HepG2 (cell line): Measurements from ENCODE around the gene PCP4L1. TPM values are rescaled to one million over a fixed set of nuclear protein-coding genes. Genes with fewer than 3 reads are reported as not detected.

Experiments used
- AHDC1 ChIP-seq: sonication (generic); formaldehyde crosslinking; IDR thresholded peaks from 2 replicates; pipeline ENCODE4 v1.5.1; 2020; ENCODE audit warnings: mild to moderate bottlenecking, missing genetic modification reagents, borderline replicate concordance
- BRCA1 ChIP-seq: sonication (generic); formaldehyde crosslinking; IDR thresholded peaks from 2 replicates; pipeline ENCODE4 v1.4.0; 2020; ENCODE audit warnings: missing genetic modification reagents
- IKZF1 ChIP-seq: fragments of 450-650 bp; IDR thresholded peaks from 2 replicates; pipeline ENCODE4 v1.7.1; 2016
- MLX ChIP-seq: IDR thresholded peaks from 2 replicates; pipeline ENCODE4 v1.6.1; 2016
- PBX2 ChIP-seq: IDR thresholded peaks from 2 replicates; pipeline ENCODE4 v1.6.1; 2016; ENCODE audit warnings: control low read depth
- REPIN1 ChIP-seq: sonication (generic); formaldehyde crosslinking; IDR thresholded peaks from 2 replicates; pipeline ENCODE4 v1.8.0; 2022; ENCODE audit warnings: missing genetic modification reagents, low read depth, mild to moderate bottlenecking, borderline replicate concordance
- TBP ChIP-seq: sonication (generic); formaldehyde crosslinking; IDR thresholded peaks from 2 replicates; pipeline ENCODE4 v1.5.0; 2020; ENCODE audit warnings: missing genetic modification reagents
- TRIM22 ChIP-seq: fragments of 450-650 bp; IDR thresholded peaks from 2 replicates; pipeline ENCODE4 v1.6.1; 2017
- ZBTB46 ChIP-seq: sonication (generic); formaldehyde crosslinking; IDR thresholded peaks from 2 replicates; pipeline ENCODE4 v1.4.0; 2020; ENCODE audit warnings: mild to moderate bottlenecking, missing genetic modification reagents, borderline replicate concordance
- ZFP36L1 ChIP-seq: sonication (generic); formaldehyde crosslinking; IDR thresholded peaks from 2 replicates; pipeline ENCODE4 v1.8.0; 2022; ENCODE audit warnings: mild to moderate bottlenecking, missing genetic modification reagents, moderate library complexity
- ZFP90 ChIP-seq: sonication (generic); formaldehyde crosslinking; IDR thresholded peaks from 2 replicates; pipeline ENCODE4 v1.8.0; 2022; ENCODE audit warnings: missing genetic modification reagents, mild to moderate bottlenecking, inconsistent platforms, borderline replicate concordance
- ZNF263 ChIP-seq: sonication (generic); formaldehyde crosslinking; IDR thresholded peaks from 2 replicates; pipeline ENCODE4 v1.4.0; 2020; ENCODE audit warnings: missing genetic modification reagents
- ZNF343 ChIP-seq: sonication (generic); formaldehyde crosslinking; IDR thresholded peaks from 2 replicates; pipeline ENCODE4 v1.4.0; 2020; ENCODE audit warnings: mild to moderate bottlenecking, missing genetic modification reagents
- ZNF44 ChIP-seq: sonication (generic); formaldehyde crosslinking; IDR thresholded peaks from 2 replicates; pipeline ENCODE4 v1.5.1; 2020; ENCODE audit warnings: mild to moderate bottlenecking, missing genetic modification reagents
- ZNF746 ChIP-seq: sonication (generic); formaldehyde crosslinking; IDR thresholded peaks from 2 replicates; pipeline ENCODE4 v1.8.0; 2022; ENCODE audit warnings: mild to moderate bottlenecking, missing genetic modification reagents
- ZNF768 ChIP-seq: sonication (generic); formaldehyde crosslinking; IDR thresholded peaks from 2 replicates; pipeline ENCODE4 v1.4.0; 2020; ENCODE audit warnings: missing genetic modification reagents
- ZNF782 ChIP-seq: sonication (generic); formaldehyde crosslinking; IDR thresholded peaks from 2 replicates; pipeline ENCODE4 v1.4.0; 2020; ENCODE audit warnings: missing genetic modification reagents, mild to moderate bottlenecking, borderline replicate concordance
- ZNF800 ChIP-seq: sonication (generic); formaldehyde crosslinking; IDR thresholded peaks from 2 replicates; pipeline ENCODE4 v1.4.0; 2020; ENCODE audit warnings: missing genetic modification reagents
- ZNF891 ChIP-seq: sonication (generic); formaldehyde crosslinking; IDR thresholded peaks from 2 replicates; pipeline ENCODE4 v1.5.0; 2020; ENCODE audit warnings: mild to moderate bottlenecking, missing genetic modification reagents
- polyA plus RNA-seq, 8 experiments: library from polyadenylated mRNA; depleted of rRNA in 3 of 8; stranded (reverse) in 7 of 8; unstranded in 1 of 8; fragments of >200 nt; fragmentation: Illumina TruSeq in 4 of 8; extraction: Trizol in 4 of 8; gene quantifications; 2 replicates each; pipeline versions ENCODE4 v1.2.1 to v1.2.3, GENCODE V29; 2011 to 2016; ENCODE audit warnings: low read depth in 4 of 8, missing spikeins in 1 of 8, mixed read lengths in 1 of 8; ENCODE audit not compliant: insufficient read depth in 1 of 8
- total RNA-seq, 5 experiments: library from RNA; depleted of rRNA; stranded (reverse); fragments of >200 nt; fragmentation: Illumina TruSeq; extraction: Trizol; gene quantifications; 2 replicates each; pipeline ENCODE4 v1.2.3, GENCODE V29; 2016; ENCODE audit warnings: low read depth in 1 of 5

Gene PCP4L1
- total and polyA plus RNA-seq, 2 of the 13 experiments (the other 11 are each of a cell fraction or from before 2014, with no cell fraction given), result 0.28 TPM; not detected in 1

GRCh38 chr1:161226759-161227158 lies 31.8 kb upstream of the PCP4L1 start (continued):
- TF ChIP-seq MLX (CRISPR knock-in tag), result no peak
- TF ChIP-seq ZNF263, result peak; percentile 16; the same call in 1 of the 2 replicates
- TF ChIP-seq ZFP90, result no peak
- TF ChIP-seq ZNF800 (CRISPR knock-in tag), result no peak
- 0 out of 2 replicates have a peak, but pooled peaks have one; percentile 32 for TF ChIP-seq AHDC1
- no peak for TF ChIP-seq PBX2
- no peak for TF ChIP-seq TBP (CRISPR knock-in tag)
- TF ChIP-seq BRCA1 (CRISPR knock-in tag), result no peak
- TF ChIP-seq TRIM22, result no peak
- no peak for TF ChIP-seq ZNF746 (CRISPR knock-in tag)
- TF ChIP-seq REPIN1, result no peak
- no peak for TF ChIP-seq ZNF44 (CRISPR knock-in tag)
- TF ChIP-seq ZNF891, result no peak
- no peak for TF ChIP-seq ZNF782 (CRISPR knock-in tag)
- TF ChIP-seq ZNF768 (CRISPR knock-in tag), result no peak
- 0 out of 2 replicates have a peak, but pooled peaks have one; percentile 21 for TF ChIP-seq ZNF343 (CRISPR knock-in tag)
- TF ChIP-seq IKZF1, result no peak
- no peak for TF ChIP-seq ZFP36L1
- TF ChIP-seq ZBTB46, result no peak
